Measurements from ENCODE around the gene RPL38.
A peak's percentile ranks its signal among the peaks of the same experiment; 100 is the strongest.

Gene RPL38

GRCh38 chr17:74211141-74211911 is 7.8 kb downstream of the RPL38 start:
- H3K27me3 Mint-ChIP-seq (ENCODE audit: low read depth), result no peaks in the 10 kb centered on the region
- H3K36me3 Mint-ChIP-seq (ENCODE audit: low read depth), result peaks cover 30% of the 10 kb centered on the region
- peak overlapping the region; percentile 90 for H3K4me3 Mint-ChIP-seq
- H3K9me3 Mint-ChIP-seq, result no peaks in the 10 kb centered on the region
- peaks cover 40% of the 10 kb centered on the region for H3K4me1 Mint-ChIP-seq (ENCODE audit: low read depth)
- no peak overlapping the region for H3K27ac Mint-ChIP-seq

- Mint-ChIP-seq H3K27me3 (ENCODE audit: low read depth) (no peaks in the 10 kb centered on the region), H3K9me3 (no peaks in the 10 kb centered on the region), H3K4me1 (ENCODE audit: low read depth) (peaks cover 38% of the 10 kb centered on the region), H3K4me3 (peak overlapping the region; percentile 90), H3K36me3 (ENCODE audit: low read depth) (peaks cover 28% of the 10 kb centered on the region), H3K27ac (no peak overlapping the region)
These were observed 8.4 kb downstream of the RPL38 start for GRCh38 chr17:74211912-74212208.

GRCh38 chr17:74212209-74212912 is 8.9 kb downstream of the RPL38 start:
- Mint-ChIP-seq H3K9me3 (no peaks in the 10 kb centered on the region), H3K36me3 (ENCODE audit: low read depth) (peaks cover 28% of the 10 kb centered on the region), H3K4me3 (peak overlapping the region; percentile 90), H3K27me3 (ENCODE audit: low read depth) (no peaks in the 10 kb centered on the region), H3K4me1 (ENCODE audit: low read depth) (peaks cover 38% of the 10 kb centered on the region), H3K27ac (peak overlapping the region; percentile 79)

- Mint-ChIP-seq H3K27me3 (ENCODE audit: low read depth) (no peaks in the 10 kb centered on the region), H3K4me1 (ENCODE audit: low read depth) (peaks cover 34% of the 10 kb centered on the region), H3K27ac (peak within 1 kb of the TSS; percentile 79), H3K36me3 (ENCODE audit: low read depth) (peaks cover 24% of the 10 kb centered on the region), H3K9me3 (no peaks in the 10 kb centered on the region), H3K4me3 (peak within 1 kb of the TSS; percentile 90)
These were observed 9.7 kb downstream of the RPL38 start, which contains the start of gene TTYH2 for GRCh38 chr17:74212913-74213791. Gene TTYH2 (plus strand): TSS chr17:74213571. CDS start chr17:74213588, 17 bp downstream.

- Mint-ChIP-seq H3K4me3 (peak overlapping the region; percentile 90), H3K36me3 (ENCODE audit: low read depth) (peaks cover 21% of the 10 kb centered on the region), H3K27me3 (ENCODE audit: low read depth) (no peaks in the 10 kb centered on the region), H3K4me1 (ENCODE audit: low read depth) (peaks cover 31% of the 10 kb centered on the region), H3K9me3 (no peaks in the 10 kb centered on the region), H3K27ac (no peak overlapping the region)
These were observed 10.4 kb downstream of the RPL38 start for GRCh38 chr17:74213861-74214391.

GRCh38 chr17:74214484-74215341 is 11.2 kb downstream of the RPL38 start:
- Mint-ChIP-seq H3K4me1 (ENCODE audit: low read depth) (peaks cover 24% of the 10 kb centered on the region), H3K9me3 (no peaks in the 10 kb centered on the region), H3K36me3 (ENCODE audit: low read depth) (peaks cover 16% of the 10 kb centered on the region), H3K27me3 (ENCODE audit: low read depth) (no peaks in the 10 kb centered on the region), H3K4me3 (peak overlapping the region; percentile 90), H3K27ac (no peak overlapping the region)

GRCh38 chr17:74215342-74215727 is 11.9 kb downstream of the RPL38 start:
- Mint-ChIP-seq H3K36me3 (ENCODE audit: low read depth) (peaks cover 13% of the 10 kb centered on the region), H3K27ac (no peak overlapping the region), H3K4me1 (ENCODE audit: low read depth) (peaks cover 22% of the 10 kb centered on the region), H3K4me3 (no peak overlapping the region), H3K9me3 (no peaks in the 10 kb centered on the region), H3K27me3 (ENCODE audit: low read depth) (no peaks in the 10 kb centered on the region)

GRCh38 chr17:74216505-74216904 is 13.0 kb downstream of the RPL38 start:
- no peak overlapping the region for H3K4me3 Mint-ChIP-seq

GRCh38 chr17:74217037-74217730 is 13.7 kb downstream of the RPL38 start:
- H3K27me3 Mint-ChIP-seq (ENCODE audit: low read depth), result no peaks in the 10 kb centered on the region
- no peak overlapping the region for H3K27ac Mint-ChIP-seq
- H3K4me3 Mint-ChIP-seq, result no peak overlapping the region
- peaks cover 13% of the 10 kb centered on the region for H3K4me1 Mint-ChIP-seq (ENCODE audit: low read depth)
- no peaks in the 10 kb centered on the region for H3K9me3 Mint-ChIP-seq
- peaks cover 6% of the 10 kb centered on the region for H3K36me3 Mint-ChIP-seq (ENCODE audit: low read depth)

More at GRCh38 chr17:74216505-74216904, 13.0 kb downstream of the RPL38 start:
- Mint-ChIP-seq H3K27ac (peak overlapping the region; percentile 45), H3K9me3 (no peaks in the 10 kb centered on the region), H3K36me3 (ENCODE audit: low read depth) (peaks cover 10% of the 10 kb centered on the region), H3K27me3 (ENCODE audit: low read depth) (no peaks in the 10 kb centered on the region), H3K4me1 (ENCODE audit: low read depth) (peaks cover 18% of the 10 kb centered on the region)

- Mint-ChIP-seq H3K4me1 (ENCODE audit: low read depth) (peaks cover 11% of the 10 kb centered on the region), H3K36me3 (ENCODE audit: low read depth) (peaks cover 4% of the 10 kb centered on the region), H3K27me3 (ENCODE audit: low read depth) (no peaks in the 10 kb centered on the region), H3K27ac (no peak overlapping the region), H3K9me3 (no peaks in the 10 kb centered on the region), H3K4me3 (no peak overlapping the region)
These were observed 14.4 kb downstream of the RPL38 start for GRCh38 chr17:74217888-74218287.

- H3K4me3 Mint-ChIP-seq, result no peak overlapping the region
- H3K27me3 Mint-ChIP-seq (ENCODE audit: low read depth), result no peaks in the 10 kb centered on the region
- no peaks in the 10 kb centered on the region for H3K9me3 Mint-ChIP-seq
- H3K4me1 Mint-ChIP-seq (ENCODE audit: low read depth), result peaks cover 8% of the 10 kb centered on the region
- H3K27ac Mint-ChIP-seq, result no peak overlapping the region
- H3K36me3 Mint-ChIP-seq (ENCODE audit: low read depth), result peaks cover 2% of the 10 kb centered on the region
These were observed 15.0 kb downstream of the RPL38 start for GRCh38 chr17:74218436-74218835.

GRCh38 chr17:74219576-74220133 is 16.2 kb downstream of the RPL38 start:
- Mint-ChIP-seq H3K27me3 (ENCODE audit: low read depth) (no peaks in the 10 kb centered on the region), H3K9me3 (no peaks in the 10 kb centered on the region), H3K4me3 (no peak overlapping the region), H3K36me3 (ENCODE audit: low read depth) (peaks cover 2% of the 10 kb centered on the region), H3K4me1 (ENCODE audit: low read depth) (no peaks in the 10 kb centered on the region), H3K27ac (no peak overlapping the region)

- peaks cover 5% of the 10 kb centered on the region for H3K36me3 Mint-ChIP-seq (ENCODE audit: low read depth)
- H3K27me3 Mint-ChIP-seq (ENCODE audit: low read depth), result no peaks in the 10 kb centered on the region
- H3K9me3 Mint-ChIP-seq, result no peaks in the 10 kb centered on the region
- no peaks in the 10 kb centered on the region for H3K4me1 Mint-ChIP-seq (ENCODE audit: low read depth)
- no peak overlapping the region for H3K4me3 Mint-ChIP-seq
- H3K27ac Mint-ChIP-seq, result no peak overlapping the region
These were observed 16.7 kb downstream of the RPL38 start for GRCh38 chr17:74220219-74220618.
